Measurements from ENCODE around the gene NKAIN2.
"Not testable (repeated sequence)": the region's sequence is repeated elsewhere in the genome, so short reads cannot be mapped to it uniquely, and the experiment has no call there.

NKAIN2 gene

DNA sequence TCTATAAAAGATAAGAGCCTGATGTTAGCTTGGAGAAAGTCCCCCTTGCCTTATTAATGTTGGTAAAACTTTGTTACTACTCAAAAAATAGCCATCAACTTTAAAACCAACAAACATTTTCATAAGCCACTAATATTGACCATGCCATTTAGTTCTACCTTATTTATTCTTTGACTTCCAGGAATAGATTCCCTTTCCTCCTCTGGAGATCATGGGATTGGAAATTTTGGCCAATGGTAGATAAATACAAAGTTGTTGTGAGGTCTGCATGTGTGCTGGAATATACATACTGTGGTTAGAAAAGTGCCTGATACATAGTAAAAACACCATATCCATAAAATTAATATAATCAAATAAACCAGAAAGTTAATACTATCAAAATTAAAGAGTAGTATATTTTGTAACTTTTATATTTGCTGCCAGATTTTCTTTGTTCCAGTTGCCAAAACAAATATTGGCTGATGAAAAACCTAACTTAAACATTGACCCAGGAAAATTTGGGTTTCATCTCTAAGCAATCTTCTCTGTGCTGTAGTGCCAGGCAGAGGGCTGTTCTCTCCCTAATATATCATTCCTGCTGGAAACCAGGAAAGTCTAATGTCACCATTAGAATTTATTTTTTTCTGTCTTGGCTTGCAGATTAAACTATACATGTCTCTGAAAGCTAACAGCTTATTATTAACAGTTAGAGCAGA is 169.1 kb downstream of the NKAIN2 start:
- no peak for DNase-seq

DNA sequence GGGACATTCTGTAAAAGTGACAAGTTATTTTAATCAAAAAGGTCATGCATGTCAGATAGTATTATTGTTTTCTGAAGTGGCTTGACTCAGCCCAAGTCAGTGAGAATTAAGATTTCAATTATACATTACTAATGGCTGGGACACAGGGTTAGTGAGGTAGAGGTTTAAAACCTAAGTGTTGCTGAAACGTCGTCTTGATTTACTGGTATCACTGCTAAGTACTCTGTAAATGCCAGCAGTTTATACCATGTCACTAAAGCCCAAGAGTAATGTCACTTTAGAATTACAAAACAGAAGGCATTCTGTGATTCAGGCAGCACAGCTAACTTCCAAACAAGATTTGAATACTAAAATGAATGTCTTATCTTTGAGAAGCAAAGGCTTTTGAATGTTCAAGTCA is 176.6 kb downstream of the NKAIN2 start:
- DNase-seq: no peak

DNA sequence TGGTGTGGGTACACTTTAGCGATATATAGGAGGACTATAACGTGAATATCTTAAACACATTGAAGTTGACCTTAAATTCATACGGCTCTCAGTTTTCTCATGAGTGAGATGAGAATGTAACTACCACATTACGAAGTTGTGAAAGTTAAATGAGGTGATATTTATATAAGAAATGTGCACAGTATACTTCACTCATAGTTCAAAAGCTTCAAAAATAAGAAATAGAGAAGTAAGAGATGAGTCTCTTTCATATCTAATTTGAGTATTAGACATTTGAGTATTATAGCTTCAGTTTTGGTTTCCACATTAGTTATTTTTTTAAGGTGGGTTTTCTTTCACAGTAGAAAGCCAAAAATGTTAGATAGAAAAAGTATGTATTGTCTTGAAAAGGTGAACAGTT is 183.3 kb downstream of the NKAIN2 start:
- no peak for DNase-seq

DNA sequence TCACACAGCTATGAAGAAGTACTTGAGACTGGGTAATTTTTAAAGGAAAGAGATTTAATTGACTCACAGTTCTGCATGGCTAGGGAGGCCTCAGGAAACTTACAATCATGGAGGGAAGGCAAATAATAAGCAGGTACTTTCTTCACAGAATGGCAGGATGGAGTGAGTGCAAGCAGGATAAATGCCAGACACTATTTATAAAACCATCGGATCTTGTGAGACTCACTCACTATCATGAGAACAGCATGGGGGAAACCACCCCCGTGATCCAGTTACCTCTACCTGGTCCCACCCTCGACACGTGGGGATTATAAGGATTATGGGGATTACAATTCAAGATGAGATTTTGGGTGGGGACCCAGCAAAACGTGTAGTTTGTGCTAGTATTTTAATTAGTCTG is 186.3 kb downstream of the NKAIN2 start:
- DNase-seq: not testable (repeated sequence)

DNA sequence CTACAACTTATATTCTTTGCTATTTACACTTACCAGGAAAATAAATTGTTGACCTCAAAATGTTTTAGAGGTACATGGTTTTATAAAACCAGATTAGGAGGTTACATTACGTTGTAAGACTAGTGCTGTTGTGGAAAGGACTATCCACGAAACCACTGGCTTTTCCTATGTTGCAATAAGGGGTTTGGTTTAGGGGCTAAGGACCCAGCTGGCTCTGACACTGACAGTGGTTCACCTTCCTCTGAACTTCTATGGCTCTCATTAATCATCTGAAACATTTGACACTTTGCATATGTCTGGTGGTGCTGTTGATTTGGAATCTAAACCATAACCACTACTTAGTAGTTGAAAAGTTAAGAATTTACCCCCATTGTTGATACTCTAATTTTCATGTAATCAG is 186.7 kb downstream of the NKAIN2 start:
- no peak for DNase-seq

DNA sequence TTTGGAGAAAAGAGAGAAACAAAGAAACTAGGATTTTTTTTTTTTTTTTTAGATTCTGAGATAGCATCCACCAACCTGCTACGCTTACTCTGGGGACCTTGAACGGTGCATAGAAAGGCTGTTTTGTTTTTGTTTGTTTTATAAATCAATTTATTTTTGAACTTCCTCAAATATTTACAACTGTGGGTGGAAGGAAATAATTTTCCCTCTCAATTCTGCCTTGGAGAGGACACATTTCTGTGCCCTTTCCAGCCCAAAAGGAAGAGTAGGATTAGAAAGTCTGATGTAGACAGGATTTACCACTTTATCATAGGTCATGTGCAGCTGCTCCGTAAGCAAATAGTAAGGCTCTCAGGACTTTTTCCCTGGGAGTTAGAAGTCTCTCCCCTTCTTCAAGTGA is 190.5 kb downstream of the NKAIN2 start:
- no peak for DNase-seq

DNA sequence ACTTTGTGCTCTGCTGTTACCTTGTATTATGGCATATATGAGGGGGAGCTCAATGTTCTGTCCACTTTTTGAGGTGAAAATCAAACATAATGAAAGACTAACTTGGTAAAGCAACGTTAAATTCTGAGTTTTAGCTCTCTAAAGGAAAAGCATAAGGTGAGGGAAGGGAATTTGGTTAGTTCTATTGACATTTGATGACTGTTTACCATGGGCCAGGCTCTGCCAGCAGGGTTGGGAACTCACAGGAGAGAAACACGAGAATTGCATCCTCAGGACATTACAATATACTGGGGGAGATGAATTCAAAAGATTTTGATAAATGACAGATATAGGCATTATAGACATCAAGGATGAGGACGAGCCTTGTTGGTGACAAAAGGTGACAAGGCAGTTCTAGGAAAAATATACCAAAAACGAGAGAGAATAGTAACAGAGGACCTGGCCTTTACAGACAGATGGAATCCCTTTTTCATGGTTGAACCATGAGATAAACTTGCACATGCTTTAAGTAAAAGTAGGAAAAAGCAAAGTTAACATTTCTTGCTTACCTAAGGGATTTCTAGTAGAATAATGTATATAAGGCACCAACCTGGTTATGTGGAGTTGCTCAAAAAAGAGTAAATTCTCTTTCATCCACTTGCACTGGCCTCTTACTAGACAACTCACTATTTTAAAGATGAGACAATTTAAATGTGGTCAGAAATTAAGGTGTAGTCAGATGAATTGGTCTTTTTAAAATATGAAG is 191.4 kb downstream of the NKAIN2 start:
- no peak for DNase-seq

DNA sequence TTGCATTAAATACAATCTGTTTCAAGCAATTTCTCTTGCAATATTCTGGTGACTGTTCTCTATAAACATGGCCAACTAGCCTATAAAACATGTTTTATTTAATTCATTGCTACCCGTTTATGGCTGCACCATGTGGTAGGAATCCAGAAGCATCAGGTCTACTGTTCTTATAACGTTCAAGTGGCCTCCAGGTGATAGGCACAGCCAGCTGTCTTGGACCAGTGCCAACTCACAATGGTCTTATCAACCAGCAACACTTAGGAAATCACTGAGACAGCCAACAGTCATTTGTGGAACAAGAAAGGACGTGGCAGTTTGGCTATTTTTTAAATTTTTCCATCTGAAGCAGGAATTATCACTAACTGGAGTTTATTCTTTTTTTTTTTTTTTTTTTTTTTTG is 193.6 kb downstream of the NKAIN2 start:
- peak; percentile 70 for DNase-seq

DNA sequence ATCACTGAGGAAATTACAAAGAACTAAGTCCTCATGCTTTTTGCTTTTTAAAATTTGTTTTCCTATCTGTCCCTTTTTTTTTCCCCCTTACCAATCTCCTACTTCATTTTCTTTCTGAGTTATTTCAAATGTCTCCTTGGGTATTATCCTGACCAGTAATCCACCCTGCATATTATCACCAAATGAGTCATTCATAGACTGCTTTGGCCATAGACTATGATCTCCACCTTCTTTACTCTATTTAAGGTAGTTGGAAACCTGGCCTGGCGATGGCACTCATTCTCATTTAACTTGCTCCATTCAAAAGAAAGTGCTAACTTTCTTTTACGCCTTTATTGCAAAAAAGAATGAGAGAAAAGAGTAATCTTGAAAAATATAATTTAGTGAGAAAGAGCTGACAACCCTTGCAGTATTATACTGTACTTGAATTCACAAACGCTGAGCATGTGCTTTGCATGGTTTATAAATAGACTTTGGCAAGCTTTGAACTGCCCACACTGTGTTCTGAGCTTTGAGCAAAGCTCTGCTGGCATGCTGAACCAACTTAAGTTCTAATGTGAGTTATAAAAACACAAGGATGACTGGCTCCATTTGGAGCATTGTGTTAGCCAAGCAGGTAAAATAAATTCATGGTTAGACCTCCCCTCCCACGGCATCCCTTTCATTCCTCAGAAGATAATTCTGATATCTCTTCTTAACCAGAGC is 198.9 kb downstream of the NKAIN2 start:
- DNase-seq: no peak

DNA sequence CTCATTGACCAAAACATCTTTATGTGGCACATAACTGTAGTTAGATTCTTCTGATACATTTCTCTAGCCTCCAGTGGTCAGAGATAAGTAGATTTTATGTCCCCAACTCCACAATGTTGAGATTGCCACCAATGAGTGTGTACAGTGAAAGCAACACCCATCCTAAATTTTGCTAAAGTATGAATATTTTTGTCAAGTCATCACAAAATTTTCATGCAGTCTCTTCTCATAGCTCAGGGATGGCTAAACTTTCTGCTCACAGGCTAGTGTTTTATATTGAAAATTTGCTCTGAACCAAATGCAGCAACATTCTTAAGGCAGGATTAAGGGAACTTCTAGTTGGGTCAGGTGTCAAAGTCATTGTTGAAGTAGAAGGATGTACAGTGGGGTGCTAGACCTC is 203.6 kb downstream of the NKAIN2 start:
- DNase-seq: no peak

DNA sequence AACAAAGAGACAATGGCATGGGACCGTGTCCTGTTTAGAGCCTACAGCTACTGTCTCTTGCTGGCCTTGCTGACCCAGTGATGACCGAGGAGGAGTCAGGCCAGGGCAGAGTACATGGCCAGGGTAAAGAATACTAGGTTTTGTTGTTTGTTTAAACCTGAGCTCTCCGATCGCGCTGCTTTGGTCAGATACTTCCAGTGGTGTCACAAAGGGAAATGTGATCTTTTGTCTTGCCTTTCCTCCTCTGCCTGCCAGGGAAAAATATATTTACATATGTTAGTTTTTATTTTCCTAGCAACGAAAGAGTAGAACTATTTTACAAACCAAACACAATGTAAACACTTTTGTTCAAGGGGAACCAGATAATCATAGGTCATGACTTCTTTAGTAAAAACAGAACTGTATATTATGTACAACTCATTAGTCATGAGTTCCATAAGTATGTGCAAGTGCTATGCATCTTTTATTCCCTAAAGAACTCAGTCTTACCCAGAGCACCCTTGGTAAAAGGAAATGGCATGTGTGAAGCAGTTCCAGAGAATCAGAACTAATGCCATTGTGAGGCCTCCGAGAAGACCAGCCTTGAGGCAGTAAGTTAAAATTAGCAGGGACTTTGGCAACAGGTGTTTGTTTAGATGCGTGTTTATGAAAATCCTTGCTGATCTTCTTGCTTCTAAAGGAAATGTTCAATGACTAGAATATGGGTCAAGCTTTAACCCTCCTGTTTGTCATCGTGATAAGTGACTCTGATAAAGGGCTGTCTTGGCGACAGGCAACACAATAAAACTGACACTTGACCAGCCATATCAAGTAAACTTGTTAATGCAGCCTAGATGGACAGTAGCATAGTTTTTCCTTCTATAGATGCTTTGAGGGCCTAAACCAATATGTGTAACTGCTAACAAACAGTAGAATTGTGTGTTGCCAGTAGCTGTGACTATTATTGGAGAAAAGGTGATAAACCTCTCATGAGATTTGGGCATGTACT is 204.6 kb downstream of the NKAIN2 start:
- DNase-seq: no peak

DNA sequence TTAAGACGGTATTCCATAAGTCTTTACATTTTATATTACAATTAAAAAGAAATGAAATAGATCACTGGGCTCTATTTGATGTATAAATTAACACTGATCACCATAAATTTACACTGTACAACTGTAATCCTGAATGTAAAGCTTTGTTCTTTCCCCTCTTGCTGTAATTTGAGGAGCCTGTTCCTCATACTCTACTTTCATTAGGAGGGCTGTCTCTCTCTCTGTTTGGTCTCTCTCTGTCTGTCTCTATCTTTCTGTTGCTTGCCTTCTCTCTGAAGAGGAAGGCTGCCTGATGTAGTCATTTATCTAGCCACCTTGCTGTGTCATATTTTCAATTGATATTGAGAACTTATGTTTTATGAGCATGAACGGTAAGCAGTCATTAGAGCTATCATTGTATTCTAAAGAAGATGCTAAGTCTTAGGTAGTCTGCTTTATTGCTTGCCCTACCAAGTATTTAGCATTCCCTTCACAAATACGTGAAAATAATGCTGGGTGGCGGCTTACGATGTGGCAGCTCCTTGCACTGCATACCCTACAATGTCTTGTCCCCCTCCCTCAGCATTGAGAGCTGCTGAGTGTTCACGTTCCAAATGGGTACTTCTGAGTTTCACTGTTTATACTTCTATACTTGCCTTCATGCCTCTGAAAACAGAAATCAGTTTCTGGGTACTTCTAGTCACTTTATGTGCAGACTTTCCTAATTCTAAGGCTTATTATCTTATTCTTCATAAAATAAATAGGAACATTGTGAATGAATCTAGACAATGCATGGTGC is 205.5 kb downstream of the NKAIN2 start:
- no peak for DNase-seq

DNA sequence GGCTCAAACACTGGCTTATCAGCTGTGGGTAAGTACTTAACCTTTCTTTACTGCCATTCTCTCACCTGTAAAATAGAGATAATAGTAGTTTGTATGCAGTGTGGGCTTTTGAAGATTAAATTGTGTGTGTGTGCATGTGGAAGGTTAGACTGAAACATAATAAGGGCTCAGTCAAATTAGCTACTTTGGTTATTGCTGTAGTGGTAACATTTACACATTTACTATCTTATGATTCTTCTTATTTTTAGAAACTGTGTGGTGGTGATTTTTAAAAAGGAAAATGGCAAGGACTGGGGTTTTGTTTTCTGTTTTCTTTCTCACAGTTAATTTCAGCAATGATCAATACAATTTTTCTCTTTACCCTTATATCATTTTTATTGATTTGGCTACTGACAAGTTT is 206.9 kb downstream of the NKAIN2 start:
- DNase-seq: no peak

DNA sequence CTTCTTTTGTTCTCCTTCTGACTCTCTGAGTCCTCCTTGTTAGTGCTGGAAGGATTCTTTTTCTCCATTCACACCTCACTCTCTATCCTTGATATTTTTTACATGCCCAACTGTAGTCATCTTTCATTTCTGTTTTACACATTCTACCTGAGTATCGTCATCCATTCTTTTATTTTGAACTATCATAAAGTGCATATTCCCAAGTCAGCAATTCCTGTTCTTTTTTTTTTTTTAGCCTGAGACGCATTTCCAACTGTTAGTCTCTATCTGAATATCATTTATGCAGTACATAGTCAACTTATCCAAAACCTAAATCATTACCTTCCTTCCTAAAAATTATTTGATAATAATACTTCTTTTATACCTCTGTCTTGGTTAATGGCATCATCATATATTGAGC is 207.5 kb downstream of the NKAIN2 start:
- no peak for DNase-seq

DNA sequence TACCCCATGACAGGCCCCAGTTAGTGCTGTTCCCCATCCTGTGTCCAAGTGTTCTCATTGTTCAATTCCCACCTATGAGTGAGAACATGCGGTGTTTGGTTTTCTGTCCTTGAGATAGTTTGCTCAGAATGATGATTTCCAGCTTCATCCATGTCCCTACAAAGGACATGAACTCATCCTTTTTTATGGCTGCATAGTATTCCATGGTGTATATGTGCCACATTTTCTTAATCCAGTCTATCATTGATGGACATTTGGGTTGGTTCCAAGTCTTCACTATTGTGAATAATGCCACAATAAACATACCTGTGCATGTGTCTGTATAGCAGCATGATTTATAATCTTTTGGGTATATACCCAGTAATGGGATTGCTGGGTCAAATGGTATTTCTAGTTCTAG is 218.4 kb downstream of the NKAIN2 start:
- DNase-seq: not testable (repeated sequence)

DNA sequence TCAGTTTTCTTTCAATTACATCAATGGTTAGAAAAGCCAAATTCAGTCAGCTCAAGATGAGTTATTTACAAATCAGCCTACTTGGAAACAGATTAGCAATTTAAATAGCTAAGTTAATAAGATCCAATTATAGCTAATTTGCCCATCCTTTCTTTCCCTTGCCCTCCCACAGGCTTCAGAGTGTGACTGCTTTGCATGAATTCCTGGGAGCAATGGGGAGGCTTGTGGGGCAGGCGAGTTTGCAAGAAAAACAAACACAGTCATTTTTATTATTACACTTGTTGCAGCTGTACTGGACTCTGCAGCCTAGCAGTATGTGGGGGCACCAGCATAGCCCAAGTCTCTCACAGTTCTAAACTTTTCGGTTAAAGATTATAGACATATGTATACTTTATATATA is 219.0 kb downstream of the NKAIN2 start:
- DNase-seq: no peak

DNA sequence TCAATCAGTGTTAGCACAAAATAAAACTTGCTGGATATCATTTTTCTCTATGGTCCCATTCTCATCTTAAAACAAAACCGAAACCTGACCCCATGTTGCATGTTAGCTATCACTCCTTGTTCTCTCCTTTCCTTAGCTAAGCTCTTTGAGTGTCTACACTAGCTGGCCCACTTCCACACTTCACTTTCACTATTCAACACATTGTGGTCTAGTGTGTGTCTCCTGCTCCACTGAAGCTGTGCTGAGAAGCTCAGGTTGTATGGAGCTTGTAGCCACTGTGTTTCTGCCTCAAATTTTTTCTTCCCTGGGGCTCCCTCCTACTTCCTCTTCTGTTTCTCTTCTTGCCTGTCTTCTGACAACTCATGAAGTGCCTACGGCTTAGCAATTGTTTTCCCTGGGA is 223.0 kb downstream of the NKAIN2 start:
- DNase-seq: no peak

DNA sequence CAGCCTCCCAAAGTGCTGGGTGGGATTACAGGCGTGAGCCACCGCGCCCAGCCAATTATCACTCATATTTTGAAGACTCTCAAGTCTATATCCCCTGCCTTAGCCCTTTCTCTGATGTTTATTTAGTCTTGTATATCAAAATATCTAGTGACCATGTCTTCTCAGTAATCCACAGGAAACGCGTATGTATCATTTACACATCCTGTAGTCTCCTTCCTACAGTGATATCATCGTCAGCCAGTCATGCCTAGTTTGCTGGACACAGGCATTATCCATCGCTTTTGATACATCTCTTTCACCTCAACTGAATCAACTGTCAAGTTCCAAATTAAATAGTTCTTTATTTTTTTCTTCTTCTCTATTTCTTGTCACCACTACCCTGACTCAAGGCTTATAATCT is 223.7 kb downstream of the NKAIN2 start:
- DNase-seq: no peak

DNA sequence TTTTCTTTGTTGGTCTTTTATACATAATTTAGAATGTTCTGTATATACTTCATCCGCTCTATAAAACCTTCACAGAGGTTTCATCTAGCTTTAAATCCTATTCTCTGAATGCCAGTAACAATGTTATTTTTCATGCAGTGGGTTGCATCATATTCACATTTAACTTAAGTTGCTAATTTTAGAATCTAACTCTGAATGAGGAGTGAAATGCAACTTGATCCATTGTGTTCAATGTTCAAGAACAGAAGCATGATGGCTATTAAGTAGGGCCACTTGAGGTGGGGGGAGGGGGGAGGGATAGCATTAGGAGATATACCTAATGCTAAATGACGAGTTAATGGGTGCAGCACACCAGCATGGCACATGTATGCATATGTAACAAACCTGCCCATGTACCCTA is 224.5 kb downstream of the NKAIN2 start:
- peak; percentile 18 for DNase-seq

DNA sequence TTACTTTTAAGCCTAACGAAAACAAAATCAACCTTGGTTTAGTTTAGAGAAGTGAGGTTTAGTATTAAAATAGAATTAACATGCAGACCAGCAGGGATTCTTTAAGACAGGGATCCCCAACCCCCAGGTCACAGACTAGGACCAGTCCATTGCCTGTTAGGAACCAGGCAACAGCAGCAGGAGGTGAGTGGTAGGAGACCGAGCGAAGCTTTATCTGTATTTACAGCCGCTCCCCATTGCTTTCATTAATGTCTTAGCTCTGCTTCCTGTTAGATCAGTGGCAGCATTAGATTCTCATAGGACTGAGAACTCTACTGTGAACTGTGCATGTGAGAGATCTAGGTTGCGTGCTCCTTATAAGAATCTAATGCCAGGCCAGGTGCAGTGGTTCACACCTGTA is 225.9 kb downstream of the NKAIN2 start:
- no peak for DNase-seq

DNA sequence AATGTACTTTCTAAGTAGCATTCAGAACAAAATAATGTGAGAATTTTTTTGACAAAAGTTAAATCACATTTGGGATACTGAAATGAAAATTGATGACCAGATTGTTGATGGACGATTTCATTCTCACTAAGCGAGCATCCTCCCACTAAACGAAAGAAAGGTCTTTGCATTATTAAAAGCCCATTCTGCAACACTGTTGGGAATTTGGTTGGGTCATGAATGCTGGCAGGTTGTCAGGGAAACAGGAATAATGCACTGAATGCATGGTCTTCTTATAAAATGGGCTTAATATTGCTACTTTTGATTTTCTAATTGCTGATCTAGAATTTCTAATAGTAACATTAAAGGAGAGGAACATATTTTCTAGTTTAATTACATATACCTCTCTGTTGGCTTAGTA is 229.8 kb downstream of the NKAIN2 start:
- DNase-seq: no peak

DNA sequence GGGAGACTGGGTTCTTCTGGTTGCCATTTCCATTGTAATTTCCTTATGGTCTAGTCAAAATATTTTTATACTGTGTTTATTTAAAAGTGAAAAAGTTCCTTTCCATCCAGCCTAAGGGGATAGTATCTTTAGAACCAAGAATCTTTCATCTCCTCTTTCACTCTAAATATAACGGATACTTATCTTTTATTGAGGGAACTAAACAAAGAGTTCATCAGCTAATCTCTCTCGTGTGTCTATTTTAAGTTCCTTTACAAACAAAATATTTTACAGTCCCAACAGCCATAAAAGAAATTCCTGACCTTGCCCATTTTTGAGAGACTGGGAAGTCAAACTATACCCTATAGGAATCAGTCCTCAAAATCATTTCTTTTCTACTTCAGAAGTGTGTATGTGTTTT is 232.7 kb downstream of the NKAIN2 start:
- DNase-seq: no peak
